ENCODE results near the gene ANKRD30A. TPM values are rescaled to one million over a fixed set of nuclear protein-coding genes. Genes with fewer than 3 reads are reported as not detected.

Gene ANKRD30A
- total RNA-seq, 1 experiment from 2014 or later: not detected

- no peak overlapping the region for H3K4me3 Mint-ChIP-seq
- peaks cover 3% of the 10 kb centered on the region for H3K27me3 Mint-ChIP-seq (ENCODE audit: low read depth)
- TF ChIP-seq NFE2L1 (CRISPR knock-in tag; IDR thresholded peaks at IDR 0.05): no peak
- TF ChIP-seq ATF6 (CRISPR knock-in tag; IDR thresholded peaks at IDR 0.05): no peak
- no peak for TF ChIP-seq FOXP4 (CRISPR knock-in tag; IDR thresholded peaks at IDR 0.05)
- no peak for TF ChIP-seq E2F5 (CRISPR knock-in tag; IDR thresholded peaks at IDR 0.05)
- TF ChIP-seq TP53 (CRISPR knock-in tag; IDR thresholded peaks at IDR 0.05): no peak
- no peak for TF ChIP-seq PRRX2 (CRISPR knock-in tag; IDR thresholded peaks at IDR 0.05)
- TF ChIP-seq IRF2 (CRISPR knock-in tag; IDR thresholded peaks at IDR 0.05; ENCODE audit: borderline replicate concordance, low read depth): no peak
- no peak for TF ChIP-seq FOXJ3 (CRISPR knock-in tag; IDR thresholded peaks at IDR 0.05; ENCODE audit: borderline replicate concordance)
- no peak for TF ChIP-seq KAT7 (CRISPR knock-in tag; IDR thresholded peaks at IDR 0.05; ENCODE audit: borderline replicate concordance)
- TF ChIP-seq CDX4 (CRISPR knock-in tag; IDR thresholded peaks at IDR 0.05; ENCODE audit: borderline replicate concordance): no peak
- TF ChIP-seq MAX (CRISPR knock-in tag; IDR thresholded peaks at IDR 0.05): no peak
- no peak for TF ChIP-seq ZMAT4 (CRISPR knock-in tag; IDR thresholded peaks at IDR 0.05)
- no peak for TF ChIP-seq ZNF425 (CRISPR knock-in tag; conservative IDR thresholded peaks at IDR 0.05)
- no peak for TF ChIP-seq MLX (CRISPR knock-in tag; IDR thresholded peaks at IDR 0.05)
- no peak for TF ChIP-seq HMGA2 (CRISPR knock-in tag; IDR thresholded peaks at IDR 0.05)
- no peak for TF ChIP-seq ZNF232 (CRISPR knock-in tag; IDR thresholded peaks at IDR 0.05)
- TF ChIP-seq CREB1 (CRISPR knock-in tag; IDR thresholded peaks at IDR 0.05): no peak
- TF ChIP-seq ZNF396 (CRISPR knock-in tag; IDR thresholded peaks at IDR 0.05; ENCODE audit: borderline replicate concordance): no peak
- no peak for TF ChIP-seq RELA (CRISPR knock-in tag; IDR thresholded peaks at IDR 0.05; ENCODE audit: borderline replicate concordance)
- no peaks in the 10 kb centered on the region for H3K4me1 Mint-ChIP-seq
- CTCF ChIA-PET: no interaction called here
- H3K36me3 Mint-ChIP-seq: peaks cover 76% of the 10 kb centered on the region
- ATAC-seq (no peak), DNase-seq (ENCODE audit: low spot score) (no peak)
- POLR2A ChIA-PET: no interaction called here
- H3K9me3 Mint-ChIP-seq: peaks cover 91% of the 10 kb centered on the region
- no peak overlapping the region for H3K27ac Mint-ChIP-seq
Measured at GRCh38 chr10:37095792-37096573, 29.4 kb upstream of the ANKRD30A start.

Data from WTC11 (cell line).